ENCODE measurements around the gene TSLP. TPM values are rescaled to one million over a fixed set of nuclear protein-coding genes. Genes with fewer than 3 reads are reported as not detected.
A peak's percentile ranks its signal among the peaks of the same experiment; 100 is the strongest.

TSLP gene
- polyA plus RNA-seq, 2 of the 4 experiments (the other 2 are of a cell fraction) = not detected

GRCh38 chr5:111069839-111070238 is 1.7 kb upstream of the TSLP start:
- TF ChIP-seq TFCP2L1 (CRISPR knock-in tag; IDR thresholded peaks at IDR 0.05) (no peak), CHD2 (IDR thresholded peaks at IDR 0.05; ENCODE audit: low read length, partially characterized antibody) (no peak), RFX5 (IDR thresholded peaks at IDR 0.05) (no peak), POLR2A (IDR thresholded peaks at IDR 0.05; ENCODE audit: low read length) (no peak), ZC3H11A (IDR thresholded peaks at IDR 0.05) (no peak), ESRRA (IDR thresholded peaks at IDR 0.05; ENCODE audit: borderline replicate concordance, low read length) (no peak), NR3C1 (IDR thresholded peaks at IDR 0.05) (no peak), EP300 (IDR thresholded peaks at IDR 0.05) (no peak), PHF8 (IDR thresholded peaks at IDR 0.05; ENCODE audit: borderline replicate concordance, low read depth) (no peak)
- TF ChIP-seq, protein P1, sequence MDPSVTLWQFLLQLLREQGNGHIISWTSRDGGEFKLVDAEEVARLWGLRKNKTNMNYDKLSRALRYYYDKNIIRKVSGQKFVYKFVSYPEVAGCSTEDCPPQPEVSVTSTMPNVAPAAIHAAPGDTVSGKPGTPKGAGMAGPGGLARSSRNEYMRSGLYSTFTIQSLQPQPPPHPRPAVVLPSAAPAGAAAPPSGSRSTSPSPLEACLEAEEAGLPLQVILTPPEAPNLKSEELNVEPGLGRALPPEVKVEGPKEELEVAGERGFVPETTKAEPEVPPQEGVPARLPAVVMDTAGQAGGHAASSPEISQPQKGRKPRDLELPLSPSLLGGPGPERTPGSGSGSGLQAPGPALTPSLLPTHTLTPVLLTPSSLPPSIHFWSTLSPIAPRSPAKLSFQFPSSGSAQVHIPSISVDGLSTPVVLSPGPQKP (IDR thresholded peaks at IDR 0.05; ENCODE audit: low read depth, low read length) = no peak
- TF ChIP-seq, protein P2, sequence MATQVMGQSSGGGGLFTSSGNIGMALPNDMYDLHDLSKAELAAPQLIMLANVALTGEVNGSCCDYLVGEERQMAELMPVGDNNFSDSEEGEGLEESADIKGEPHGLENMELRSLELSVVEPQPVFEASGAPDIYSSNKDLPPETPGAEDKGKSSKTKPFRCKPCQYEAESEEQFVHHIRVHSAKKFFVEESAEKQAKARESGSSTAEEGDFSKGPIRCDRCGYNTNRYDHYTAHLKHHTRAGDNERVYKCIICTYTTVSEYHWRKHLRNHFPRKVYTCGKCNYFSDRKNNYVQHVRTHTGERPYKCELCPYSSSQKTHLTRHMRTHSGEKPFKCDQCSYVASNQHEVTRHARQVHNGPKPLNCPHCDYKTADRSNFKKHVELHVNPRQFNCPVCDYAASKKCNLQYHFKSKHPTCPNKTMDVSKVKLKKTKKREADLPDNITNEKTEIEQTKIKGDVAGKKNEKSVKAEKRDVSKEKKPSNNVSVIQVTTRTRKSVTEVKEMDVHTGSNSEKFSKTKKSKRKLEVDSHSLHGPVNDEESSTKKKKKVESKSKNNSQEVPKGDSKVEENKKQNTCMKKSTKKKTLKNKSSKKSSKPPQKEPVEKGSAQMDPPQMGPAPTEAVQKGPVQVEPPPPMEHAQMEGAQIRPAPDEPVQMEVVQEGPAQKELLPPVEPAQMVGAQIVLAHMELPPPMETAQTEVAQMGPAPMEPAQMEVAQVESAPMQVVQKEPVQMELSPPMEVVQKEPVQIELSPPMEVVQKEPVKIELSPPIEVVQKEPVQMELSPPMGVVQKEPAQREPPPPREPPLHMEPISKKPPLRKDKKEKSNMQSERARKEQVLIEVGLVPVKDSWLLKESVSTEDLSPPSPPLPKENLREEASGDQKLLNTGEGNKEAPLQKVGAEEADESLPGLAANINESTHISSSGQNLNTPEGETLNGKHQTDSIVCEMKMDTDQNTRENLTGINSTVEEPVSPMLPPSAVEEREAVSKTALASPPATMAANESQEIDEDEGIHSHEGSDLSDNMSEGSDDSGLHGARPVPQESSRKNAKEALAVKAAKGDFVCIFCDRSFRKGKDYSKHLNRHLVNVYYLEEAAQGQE (IDR thresholded peaks at IDR 0.05) = no peak
- TF ChIP-seq, protein P3, sequence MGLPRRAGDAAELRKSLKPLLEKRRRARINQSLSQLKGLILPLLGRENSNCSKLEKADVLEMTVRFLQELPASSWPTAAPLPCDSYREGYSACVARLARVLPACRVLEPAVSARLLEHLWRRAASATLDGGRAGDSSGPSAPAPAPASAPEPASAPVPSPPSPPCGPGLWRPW (IDR thresholded peaks at IDR 0.05) = no peak
- TF ChIP-seq, protein P4, sequence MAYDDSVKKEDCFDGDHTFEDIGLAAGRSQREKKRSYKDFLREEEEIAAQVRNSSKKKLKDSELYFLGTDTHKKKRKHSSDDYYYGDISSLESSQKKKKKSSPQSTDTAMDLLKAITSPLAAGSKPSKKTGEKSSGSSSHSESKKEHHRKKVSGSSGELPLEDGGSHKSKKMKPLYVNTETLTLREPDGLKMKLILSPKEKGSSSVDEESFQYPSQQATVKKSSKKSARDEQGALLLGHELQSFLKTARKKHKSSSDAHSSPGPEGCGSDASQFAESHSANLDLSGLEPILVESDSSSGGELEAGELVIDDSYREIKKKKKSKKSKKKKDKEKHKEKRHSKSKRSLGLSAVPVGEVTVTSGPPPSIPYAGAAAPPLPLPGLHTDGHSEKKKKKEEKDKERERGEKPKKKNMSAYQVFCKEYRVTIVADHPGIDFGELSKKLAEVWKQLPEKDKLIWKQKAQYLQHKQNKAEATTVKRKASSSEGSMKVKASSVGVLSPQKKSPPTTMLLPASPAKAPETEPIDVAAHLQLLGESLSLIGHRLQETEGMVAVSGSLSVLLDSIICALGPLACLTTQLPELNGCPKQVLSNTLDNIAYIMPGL (CRISPR knock-in tag; IDR thresholded peaks at IDR 0.05; ENCODE audit: borderline replicate concordance) = no peak
- TF ChIP-seq, protein P5, sequence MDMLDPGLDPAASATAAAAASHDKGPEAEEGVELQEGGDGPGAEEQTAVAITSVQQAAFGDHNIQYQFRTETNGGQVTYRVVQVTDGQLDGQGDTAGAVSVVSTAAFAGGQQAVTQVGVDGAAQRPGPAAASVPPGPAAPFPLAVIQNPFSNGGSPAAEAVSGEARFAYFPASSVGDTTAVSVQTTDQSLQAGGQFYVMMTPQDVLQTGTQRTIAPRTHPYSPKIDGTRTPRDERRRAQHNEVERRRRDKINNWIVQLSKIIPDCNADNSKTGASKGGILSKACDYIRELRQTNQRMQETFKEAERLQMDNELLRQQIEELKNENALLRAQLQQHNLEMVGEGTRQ (IDR thresholded peaks at IDR 0.05) = no peak
- Histone ChIP-seq H3K27ac (no peak overlapping the region), H3K4me3 (no peak overlapping the region), H3K4me2 (no peak overlapping the region), H3K4me1 (no peaks in the 10 kb centered on the region), H3K9me3 (no peaks in the 10 kb centered on the region)
- ATAC-seq = no peak
- FAIRE-seq = no peak
- no peak for DNase-seq (ENCODE audit: low read depth in 1 of 2, low spot score in 1 of 2)
- WGBS (ENCODE audit: missing lambda C conversion rate) = 15% methylated on average over 4 of the region's 4 CpGs
- POLR2A ChIA-PET = no interaction called here
- CTCF ChIA-PET = no interaction called here

DNA sequence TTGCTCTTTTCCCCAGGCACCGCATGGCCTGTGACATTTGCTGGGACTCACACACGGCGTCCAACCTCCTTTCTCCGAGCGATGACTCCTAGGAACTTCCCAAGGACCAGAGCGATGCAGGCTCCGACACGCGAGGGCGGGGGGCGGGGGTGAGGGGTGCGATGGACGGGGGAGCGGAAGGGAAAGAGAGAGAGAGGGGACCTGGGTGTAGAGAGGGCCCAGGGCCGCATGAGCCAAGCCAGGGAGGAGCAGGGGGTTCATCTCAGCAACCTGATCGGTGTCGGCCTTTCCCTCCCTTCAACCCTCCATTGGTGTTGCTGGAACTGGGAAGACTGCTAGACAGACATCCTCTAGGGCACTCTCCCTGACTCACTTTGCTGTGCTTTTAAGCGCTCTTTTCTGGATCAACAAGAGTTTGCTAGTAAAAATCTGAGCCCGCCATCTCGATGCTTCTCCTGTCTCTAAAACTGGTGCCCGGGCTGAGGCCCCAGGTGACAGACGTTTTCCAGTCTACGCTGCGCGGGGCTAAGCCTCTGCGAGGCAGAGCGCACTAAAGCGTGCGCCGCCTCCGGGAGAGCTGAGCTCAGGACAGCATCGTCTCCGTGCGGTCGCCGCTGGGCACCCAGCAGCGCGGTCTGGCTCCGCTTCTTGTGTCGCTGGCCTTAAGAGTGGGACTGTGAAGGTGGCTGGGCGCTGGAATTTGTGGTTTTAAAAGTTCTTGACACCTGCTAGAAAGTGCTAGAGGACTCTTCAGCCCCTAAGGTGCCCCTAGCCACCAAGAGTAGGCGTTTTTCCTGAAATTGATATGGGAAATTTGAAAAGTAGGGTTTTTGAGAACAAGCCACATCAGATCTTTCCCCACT is 1.0 kb upstream of the TSLP start:
- peak; percentile 30 to 67; a peak in 3 of 6 replicates for ATAC-seq
- Histone ChIP-seq H3K4me1 (no peaks in the 10 kb centered on the region), H3K4me3 (no peak overlapping the region), H3K9me3 (no peaks in the 10 kb centered on the region), H3K4me2 (no peak overlapping the region), H3K27ac (no peak overlapping the region)
- POLR2A ChIA-PET = no interaction called here
- TF ChIP-seq MAZ (IDR thresholded peaks at IDR 0.05; ENCODE audit: borderline replicate concordance, low read depth, low read length) (no peak), RAD21 (conservative IDR thresholded peaks at IDR 0.05 in 1 of 2, IDR thresholded peaks at IDR 0.05 in 1 of 2) (no peak), CBX8 (IDR thresholded peaks at IDR 0.05) (no peak), FOSL2 (IDR thresholded peaks at IDR 0.05) (no peak), FOSL2 (CRISPR knock-in tag; IDR thresholded peaks at IDR 0.05) (no peak), EHF (CRISPR knock-in tag; IDR thresholded peaks at IDR 0.05) (no peak), PHF8 (IDR thresholded peaks at IDR 0.05; ENCODE audit: borderline replicate concordance, low read depth) (no peak), ZSCAN20 (CRISPR knock-in tag; IDR thresholded peaks at IDR 0.05) (no peak)
- no peak for FAIRE-seq
- DNase-seq (ENCODE audit: low read depth in 1 of 2, low spot score in 1 of 2) = no peak
- WGBS (ENCODE audit: missing lambda C conversion rate) = 33% methylated on average over 32 of the region's 42 CpGs
- CTCF ChIA-PET = no interaction called here

Data from A549 (cell line).